ENCODE measurements around the gene COPB2. TPM values are rescaled to one million over a fixed set of nuclear protein-coding genes. Genes with fewer than 3 reads are reported as not detected.
"Not testable (repeated sequence)": the region's sequence is repeated elsewhere in the genome, so short reads cannot be mapped to it uniquely, and the experiment has no call there.

Gene COPB2
- total and polyA plus RNA-seq, 8 donors: 26.9 to 114 (median 93.6) TPM

DNA sequence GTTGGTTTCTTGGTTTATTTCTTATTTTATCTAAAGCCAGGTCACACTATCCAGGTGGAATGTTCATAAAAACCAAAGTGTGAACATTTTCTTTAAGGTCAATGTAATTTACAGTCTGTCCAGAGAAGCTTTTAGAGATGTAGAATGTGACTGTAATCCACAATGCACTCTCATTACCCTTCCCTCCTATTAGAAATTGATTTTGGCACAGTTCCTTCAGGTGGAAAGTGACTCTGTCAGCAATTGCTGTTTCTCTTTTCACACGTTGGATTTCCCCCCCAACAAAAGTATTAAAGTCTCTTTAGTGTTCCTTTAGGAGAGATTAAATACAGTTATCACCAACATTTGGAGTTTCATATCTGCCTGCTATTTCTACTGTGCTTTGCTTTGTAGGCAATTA, 31.6 kb upstream of the COPB2 start:
- H3K4me3 ChIP-seq: no peak overlapping the region
- no peak for DNase-seq
- peak overlapping the region in 2 of 4 donors; percentile 31 to 50 for H3K27ac ChIP-seq
- intact Hi-C loops (cut with DNase I): no loop called here
- H3K9me3 ChIP-seq: no peaks in the 10 kb centered on the region
- no peaks in the 10 kb centered on the region for H3K27me3 ChIP-seq
- TF ChIP-seq, protein P1, sequence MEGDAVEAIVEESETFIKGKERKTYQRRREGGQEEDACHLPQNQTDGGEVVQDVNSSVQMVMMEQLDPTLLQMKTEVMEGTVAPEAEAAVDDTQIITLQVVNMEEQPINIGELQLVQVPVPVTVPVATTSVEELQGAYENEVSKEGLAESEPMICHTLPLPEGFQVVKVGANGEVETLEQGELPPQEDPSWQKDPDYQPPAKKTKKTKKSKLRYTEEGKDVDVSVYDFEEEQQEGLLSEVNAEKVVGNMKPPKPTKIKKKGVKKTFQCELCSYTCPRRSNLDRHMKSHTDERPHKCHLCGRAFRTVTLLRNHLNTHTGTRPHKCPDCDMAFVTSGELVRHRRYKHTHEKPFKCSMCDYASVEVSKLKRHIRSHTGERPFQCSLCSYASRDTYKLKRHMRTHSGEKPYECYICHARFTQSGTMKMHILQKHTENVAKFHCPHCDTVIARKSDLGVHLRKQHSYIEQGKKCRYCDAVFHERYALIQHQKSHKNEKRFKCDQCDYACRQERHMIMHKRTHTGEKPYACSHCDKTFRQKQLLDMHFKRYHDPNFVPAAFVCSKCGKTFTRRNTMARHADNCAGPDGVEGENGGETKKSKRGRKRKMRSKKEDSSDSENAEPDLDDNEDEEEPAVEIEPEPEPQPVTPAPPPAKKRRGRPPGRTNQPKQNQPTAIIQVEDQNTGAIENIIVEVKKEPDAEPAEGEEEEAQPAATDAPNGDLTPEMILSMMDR (IDR thresholded peaks at IDR 0.05): no peak
- peak in 3 of 4 donors; percentile 32 to 44 (median 38) for ATAC-seq
- H3K36me3 ChIP-seq: no peaks in the 10 kb centered on the region
- 9 to 13% methylated on average over 1 of the region's 1 CpG for WGBS, 2 donors
- peaks cover 13 to 17% (median 14%) of the 10 kb centered on the region in 3 donors for H3K4me1 ChIP-seq
- FAIRE-seq: no peak

DNA sequence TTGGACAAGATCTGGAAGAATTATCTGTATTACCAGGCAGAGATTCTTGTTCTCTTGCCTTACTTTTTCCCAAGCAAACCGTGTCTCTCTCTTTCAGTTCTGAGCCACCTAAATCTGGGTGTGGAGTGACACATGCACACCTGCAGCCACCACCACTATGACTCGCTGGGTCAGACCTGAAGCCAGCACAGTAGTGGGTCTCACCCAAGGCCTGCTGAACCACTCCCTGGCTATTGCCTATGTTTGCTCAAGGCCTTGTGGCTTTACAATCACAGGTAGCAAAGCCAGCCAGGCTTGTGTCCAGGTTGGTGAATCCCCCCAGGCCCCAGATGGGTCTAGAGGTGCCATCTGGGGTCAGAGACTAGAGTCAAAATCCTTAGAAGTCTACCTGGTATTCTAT, 28.7 kb upstream of the COPB2 start:
- WGBS, 2 donors: 95 to 100% methylated on average over 2 of the region's 2 CpGs
- no peak overlapping the region for H3K4me3 ChIP-seq
- ATAC-seq: no peak
- no peak for FAIRE-seq
- intact Hi-C loops (cut with DNase I): no loop called here
- H3K27ac ChIP-seq: no peak overlapping the region
- H3K4me1 ChIP-seq: peaks cover 0 to 9% (median 9%) of the 10 kb centered on the region in 3 donors
- no peak for DNase-seq
- TF ChIP-seq, protein P1 (IDR thresholded peaks at IDR 0.05): no peak
- no peaks in the 10 kb centered on the region for H3K9me3 ChIP-seq
- H3K36me3 ChIP-seq: no peaks in the 10 kb centered on the region
- no peaks in the 10 kb centered on the region for H3K27me3 ChIP-seq

DNA sequence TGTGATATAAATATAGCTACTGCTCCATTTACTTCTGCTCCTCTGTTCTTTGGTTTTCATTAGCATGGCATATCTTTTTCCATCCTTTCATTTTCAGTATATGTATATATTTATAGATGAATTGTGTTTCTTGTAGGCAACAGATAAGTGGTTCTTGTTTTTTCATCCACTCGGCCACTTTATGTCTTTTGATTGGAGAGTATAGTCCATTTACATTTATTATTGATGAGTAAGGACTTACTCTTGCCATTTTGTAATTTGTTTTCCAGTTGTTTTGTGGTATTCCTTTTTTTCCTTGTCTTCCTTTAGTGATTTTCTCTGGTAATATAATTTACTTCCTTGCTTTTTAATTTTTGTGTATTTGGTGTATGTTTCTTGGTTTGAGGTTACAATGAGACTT, 26.8 kb upstream of the COPB2 start:
- FAIRE-seq: no peak
- 92 to 97% methylated on average over 1 of the region's 1 CpG for WGBS, 2 donors
- no peak for DNase-seq
- no peaks in the 10 kb centered on the region for H3K27me3 ChIP-seq
- no peak overlapping the region for H3K4me3 ChIP-seq
- peaks cover 0 to 7% (median 5%) of the 10 kb centered on the region in 3 donors for H3K4me1 ChIP-seq
- no peaks in the 10 kb centered on the region for H3K9me3 ChIP-seq
- H3K36me3 ChIP-seq: no peaks in the 10 kb centered on the region
- TF ChIP-seq, protein P1 (IDR thresholded peaks at IDR 0.05): no peak
- H3K27ac ChIP-seq: no peak overlapping the region
- ATAC-seq: no peak
- intact Hi-C loops (cut with DNase I): no loop called here

DNA sequence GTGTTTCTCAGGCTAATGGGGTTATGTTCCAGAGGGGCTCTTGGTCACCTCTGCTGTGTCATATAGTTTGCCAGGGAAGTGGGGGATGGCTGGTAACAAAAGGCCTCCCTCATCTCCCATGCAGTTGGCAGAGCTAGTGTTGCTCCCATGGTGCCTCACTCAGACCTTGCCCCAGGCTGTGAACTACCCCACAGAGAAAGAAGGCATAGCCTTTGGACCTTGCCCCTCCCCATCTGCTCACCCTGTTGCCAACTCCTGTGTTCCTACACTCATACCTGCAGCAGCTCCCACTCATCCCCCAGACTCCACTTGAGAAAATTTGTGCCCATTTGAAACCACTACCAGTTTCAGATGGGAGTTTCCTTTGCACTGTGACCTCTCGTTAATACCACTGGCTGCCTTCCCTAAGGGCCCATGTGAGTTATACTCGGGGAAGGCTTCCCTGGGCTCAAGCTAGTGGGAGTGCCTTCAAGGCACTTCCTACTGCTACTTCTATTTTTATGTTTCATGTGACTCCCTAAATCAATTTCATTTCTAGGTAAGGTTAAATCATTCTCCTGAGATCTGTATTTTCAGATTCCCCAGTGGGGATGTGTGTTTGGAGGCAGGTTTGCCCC, 25.3 kb upstream of the COPB2 start:
- H3K9me3 ChIP-seq: no peaks in the 10 kb centered on the region
- no peak for FAIRE-seq

DNA sequence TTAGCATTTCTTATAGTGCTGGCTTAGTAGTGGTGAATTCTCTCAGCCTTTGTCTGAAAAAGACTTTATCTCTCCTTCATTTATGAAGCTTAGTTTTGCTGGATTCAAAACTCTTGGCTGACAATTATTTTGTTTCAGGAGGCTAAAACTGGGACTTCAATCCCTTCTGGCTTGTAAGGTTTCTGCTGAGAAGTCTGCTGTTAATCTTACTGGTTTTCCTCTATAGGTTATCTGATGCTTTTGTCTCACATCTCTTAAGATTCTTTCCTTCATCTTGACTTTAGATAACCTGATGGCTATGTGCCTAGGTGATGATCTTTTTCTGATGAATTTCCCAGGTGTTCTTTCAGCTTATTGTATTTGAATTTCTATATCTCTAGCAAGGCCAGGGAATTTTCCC, 23.4 kb upstream of the COPB2 start:
- intact Hi-C loops (cut with DNase I); H3K27ac ChIP-seq; DNase-seq; H3K27me3 ChIP-seq; H3K4me3 ChIP-seq; FAIRE-seq; ATAC-seq; H3K9me3 ChIP-seq; H3K36me3 ChIP-seq; H3K4me1 ChIP-seq: not testable (repeated sequence)

More for the DNA sequence above, 25.3 kb upstream of the COPB2 start:
- H3K27ac ChIP-seq: no peak overlapping the region
- intact Hi-C loops (cut with DNase I): no loop called here
- no peaks in the 10 kb centered on the region for H3K4me1 ChIP-seq
- peak in 1 of 4 donors; percentile 31 for ATAC-seq
- H3K36me3 ChIP-seq: no peaks in the 10 kb centered on the region
- WGBS, 2 donors: 75 to 81% methylated on average over 2 of the region's 2 CpGs
- DNase-seq: no peak
- no peaks in the 10 kb centered on the region for H3K27me3 ChIP-seq
- no peak overlapping the region for H3K4me3 ChIP-seq
- TF ChIP-seq, protein P1 (IDR thresholded peaks at IDR 0.05): no peak

DNA sequence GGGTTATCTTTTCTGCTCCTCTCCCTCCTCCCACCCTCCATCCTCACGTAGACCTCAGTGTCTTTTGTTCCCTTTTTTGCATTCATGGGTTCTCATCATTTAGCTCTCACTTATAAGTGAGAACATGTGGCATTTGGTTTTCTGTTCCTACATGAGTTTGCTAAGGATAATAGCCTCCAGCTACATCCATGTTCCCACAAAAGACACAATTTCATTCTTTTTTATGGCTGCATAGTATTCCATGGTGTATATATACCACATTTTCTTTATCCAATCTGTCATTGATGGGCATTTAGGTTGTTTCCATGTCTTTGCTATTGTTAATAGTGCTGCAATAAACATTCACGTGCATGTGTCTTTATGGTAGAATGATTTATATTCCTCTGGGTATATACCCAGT, 11.7 kb upstream of the COPB2 start:
- H3K4me3 ChIP-seq; H3K36me3 ChIP-seq; FAIRE-seq; ATAC-seq; intact Hi-C loops (cut with DNase I); H3K27ac ChIP-seq; H3K27me3 ChIP-seq; DNase-seq; H3K4me1 ChIP-seq; H3K9me3 ChIP-seq: not testable (repeated sequence)
- 89 to 91% methylated on average over 2 of the region's 2 CpGs for WGBS, 2 donors

Data from pancreas (tissue), 10 donors.